ENCODE results near the gene POU2F1. TPM values are rescaled to one million over a fixed set of nuclear protein-coding genes. Genes with fewer than 3 reads are reported as not detected.

POU2F1 gene
- total RNA-seq, 2 experiments from 2014 or later: 17.4 to 20.4 TPM

- no peaks in the 10 kb centered on the region for H3K4me1 Mint-ChIP-seq
- no peak overlapping the region for H3K4me3 Mint-ChIP-seq
- no peaks in the 10 kb centered on the region for H3K27me3 Mint-ChIP-seq
- ChIA-PET CTCF (interaction anchor here (0.8 to 1.2 kb wide), 2 partner anchors 158 to 164 kb away, joined by 3 to 5 read pairs; no protein-coding TSS in a partner anchor), POLR2A (no interaction called here)
- H3K9me3 Mint-ChIP-seq: no peaks in the 10 kb centered on the region
- no peak overlapping the region for H3K27ac Mint-ChIP-seq
- DNase-seq: no peak
- peaks cover 18% of the 10 kb centered on the region for H3K36me3 Mint-ChIP-seq (ENCODE audit: low read depth)
These were observed 155.3 kb downstream of the POU2F1 start for GRCh38 chr1:167375949-167376348.

- CTCF ChIA-PET: interaction anchor here (0.6 to 1.4 kb wide), 2 partner anchors 15 to 120 kb away, joined by 3 to 6 read pairs; no protein-coding TSS in a partner anchor
- DNase-seq: no peak
- H3K36me3 Mint-ChIP-seq (ENCODE audit: low read depth): peaks cover 24% of the 10 kb centered on the region
- H3K27me3 Mint-ChIP-seq: no peaks in the 10 kb centered on the region
- H3K4me3 Mint-ChIP-seq: no peak overlapping the region
- H3K27ac Mint-ChIP-seq: no peak overlapping the region
- POLR2A ChIA-PET: no interaction called here
- H3K9me3 Mint-ChIP-seq: no peaks in the 10 kb centered on the region
- H3K4me1 Mint-ChIP-seq: no peaks in the 10 kb centered on the region
These were observed 166.7 kb downstream of the POU2F1 start for GRCh38 chr1:167387251-167387910.

- ChIA-PET CTCF (no interaction called here), POLR2A (no interaction called here)
- H3K27ac Mint-ChIP-seq: no peak overlapping the region
- H3K4me1 Mint-ChIP-seq: no peaks in the 10 kb centered on the region
- H3K27me3 Mint-ChIP-seq: no peaks in the 10 kb centered on the region
- peaks cover 21% of the 10 kb centered on the region for H3K36me3 Mint-ChIP-seq (ENCODE audit: low read depth)
- H3K9me3 Mint-ChIP-seq: no peaks in the 10 kb centered on the region
- DNase-seq: no peak
- no peak overlapping the region for H3K4me3 Mint-ChIP-seq
These were observed 168.3 kb downstream of the POU2F1 start for GRCh38 chr1:167388976-167389375.

- Mint-ChIP-seq H3K27ac (no peak overlapping the region), H3K4me3 (no peak overlapping the region), H3K9me3 (no peaks in the 10 kb centered on the region), H3K4me1 (no peaks in the 10 kb centered on the region), H3K27me3 (no peaks in the 10 kb centered on the region), H3K36me3 (ENCODE audit: low read depth) (peaks cover 9% of the 10 kb centered on the region)
- DNase-seq: no peak
- ChIA-PET POLR2A (no interaction called here), CTCF (interaction anchor here (1.2 kb wide), 1 partner anchor 17 kb away, joined by 4 read pairs; no protein-coding TSS in a partner anchor)
These were observed 171.6 kb downstream of the POU2F1 start for GRCh38 chr1:167392200-167392696.

GRCh38 chr1:167400359-167400953 is 179.8 kb downstream of the POU2F1 start:
- Mint-ChIP-seq H3K4me3 (no peak overlapping the region), H3K36me3 (ENCODE audit: low read depth) (peaks cover 32% of the 10 kb centered on the region), H3K9me3 (no peaks in the 10 kb centered on the region), H3K27me3 (no peaks in the 10 kb centered on the region), H3K4me1 (no peaks in the 10 kb centered on the region), H3K27ac (no peak overlapping the region)
- DNase-seq: no peak
- POLR2A ChIA-PET: interaction anchor here (1.2 kb wide), 1 partner anchor 141 kb away, joined by 3 read pairs; no protein-coding TSS in a partner anchor
- CTCF ChIA-PET: interaction anchor here (0.7 to 4.4 kb wide), 12 partner anchors 24 to 153 kb away, joined by 3 to 57 read pairs (median 6); partner anchors contain the start of genes CD247 and CREG1

GRCh38 chr1:167401260-167401873 is 180.7 kb downstream of the POU2F1 start:
- no peaks in the 10 kb centered on the region for H3K27me3 Mint-ChIP-seq
- H3K9me3 Mint-ChIP-seq: no peaks in the 10 kb centered on the region
- peak; percentile 57 for DNase-seq
- ChIA-PET CTCF (interaction anchor here (0.7 to 4.4 kb wide), 18 partner anchors 13 to 181 kb away, joined by 3 to 57 read pairs (median 4); partner anchors contain the start of genes CD247, CREG1 and POU2F1), POLR2A (interaction anchor here (0.8 to 1.2 kb wide), 4 partner anchors 12 to 181 kb away, joined by 3 read pairs; partner anchors contain the start of gene POU2F1)
- H3K36me3 Mint-ChIP-seq (ENCODE audit: low read depth): peaks cover 40% of the 10 kb centered on the region
- no peaks in the 10 kb centered on the region for H3K4me1 Mint-ChIP-seq
- H3K27ac Mint-ChIP-seq: no peak overlapping the region
- no peak overlapping the region for H3K4me3 Mint-ChIP-seq

- Mint-ChIP-seq H3K27ac (no peak overlapping the region), H3K4me3 (no peak overlapping the region), H3K9me3 (no peaks in the 10 kb centered on the region), H3K36me3 (ENCODE audit: low read depth) (peaks cover 32% of the 10 kb centered on the region), H3K27me3 (no peaks in the 10 kb centered on the region), H3K4me1 (no peaks in the 10 kb centered on the region)
- CTCF ChIA-PET: interaction anchor here (4.4 kb wide), 1 partner anchor 129 kb away, joined by 57 read pairs; no protein-coding TSS in a partner anchor
- no peak for DNase-seq
- POLR2A ChIA-PET: no interaction called here
These were observed 183.6 kb downstream of the POU2F1 start for GRCh38 chr1:167404161-167404888.

- Mint-ChIP-seq H3K4me1 (no peaks in the 10 kb centered on the region), H3K27me3 (no peaks in the 10 kb centered on the region), H3K4me3 (no peak overlapping the region), H3K9me3 (no peaks in the 10 kb centered on the region), H3K36me3 (ENCODE audit: low read depth) (peaks cover 32% of the 10 kb centered on the region), H3K27ac (no peak overlapping the region)
- DNase-seq: no peak
- CTCF ChIA-PET: interaction anchor here (4.4 kb wide), 1 partner anchor 129 kb away, joined by 57 read pairs; no protein-coding TSS in a partner anchor
- POLR2A ChIA-PET: no interaction called here
These were observed 184.2 kb downstream of the POU2F1 start for GRCh38 chr1:167404908-167405307.

- Mint-ChIP-seq H3K4me1 (peaks cover 19% of the 10 kb centered on the region), H3K36me3 (ENCODE audit: low read depth) (peaks cover 33% of the 10 kb centered on the region), H3K27ac (no peak overlapping the region), H3K9me3 (no peaks in the 10 kb centered on the region), H3K27me3 (no peaks in the 10 kb centered on the region), H3K4me3 (no peak overlapping the region)
- DNase-seq: no peak
- CTCF ChIA-PET: interaction anchor here (1.0 to 2.4 kb wide), 4 partner anchors 111 to 149 kb away, joined by 3 to 8 read pairs (median 6); no protein-coding TSS in a partner anchor
- POLR2A ChIA-PET: interaction anchor here (1.3 kb wide), 1 partner anchor 39 kb away, joined by 3 read pairs; no protein-coding TSS in a partner anchor
These were observed 187.7 kb downstream of the POU2F1 start for GRCh38 chr1:167408355-167408754.

GRCh38 chr1:167409183-167409582 is 188.5 kb downstream of the POU2F1 start:
- Mint-ChIP-seq H3K4me3 (no peak overlapping the region), H3K4me1 (peaks cover 21% of the 10 kb centered on the region), H3K27me3 (no peaks in the 10 kb centered on the region), H3K9me3 (no peaks in the 10 kb centered on the region), H3K27ac (no peak overlapping the region), H3K36me3 (ENCODE audit: low read depth) (peaks cover 34% of the 10 kb centered on the region)
- CTCF ChIA-PET: interaction anchor here (0.8 to 2.4 kb wide), 7 partner anchors 17 to 148 kb away, joined by 3 to 8 read pairs (median 4); no protein-coding TSS in a partner anchor
- POLR2A ChIA-PET: interaction anchor here (1.3 kb wide), 1 partner anchor 38 kb away, joined by 3 read pairs; no protein-coding TSS in a partner anchor
- DNase-seq: no peak

GRCh38 chr1:167412072-167412471 is 191.4 kb downstream of the POU2F1 start:
- CTCF ChIA-PET: interaction anchor here (0.9 to 2.1 kb wide), 5 partner anchors 32 to 144 kb away, joined by 3 to 9 read pairs (median 5); no protein-coding TSS in a partner anchor
- POLR2A ChIA-PET: interaction anchor here (0.6 to 1.5 kb wide), 2 partner anchors 15 to 1643 kb away, joined by 3 read pairs; partner anchors contain the start of gene TMCO1
- Mint-ChIP-seq H3K4me1 (peaks cover 29% of the 10 kb centered on the region), H3K36me3 (ENCODE audit: low read depth) (peaks cover 25% of the 10 kb centered on the region), H3K27ac (no peak overlapping the region), H3K4me3 (no peak overlapping the region), H3K9me3 (no peaks in the 10 kb centered on the region), H3K27me3 (no peaks in the 10 kb centered on the region)
- DNase-seq: no peak

- peaks cover 25% of the 10 kb centered on the region for H3K36me3 Mint-ChIP-seq (ENCODE audit: low read depth)
- H3K4me3 Mint-ChIP-seq: no peak overlapping the region
- no peaks in the 10 kb centered on the region for H3K27me3 Mint-ChIP-seq
- ChIA-PET POLR2A (interaction anchor here (1.2 to 1.5 kb wide), 2 partner anchors 11 to 14 kb away, joined by 3 read pairs; no protein-coding TSS in a partner anchor), CTCF (interaction anchor here (0.6 to 2.1 kb wide), 5 partner anchors 14 to 127 kb away, joined by 3 to 7 read pairs (median 3); no protein-coding TSS in a partner anchor)
- peak overlapping the region; percentile 17 for H3K27ac Mint-ChIP-seq
- peaks cover 30% of the 10 kb centered on the region for H3K4me1 Mint-ChIP-seq
- no peak for DNase-seq
- H3K9me3 Mint-ChIP-seq: no peaks in the 10 kb centered on the region
These were observed 192.2 kb downstream of the POU2F1 start for GRCh38 chr1:167412920-167413319.

All from activated CD4-positive, alpha-beta memory T cell treated with anti-CD3 and anti-CD28 coated beads, Interleukin-2, amount 10 ng/mL, durations not matched to agents 7 days and 5 days (primary cell).